ENCODE data around the gene CUX1.
"Not testable (repeated sequence)": the region's sequence is repeated elsewhere in the genome, so short reads cannot be mapped to it uniquely, and the experiment has no call there.

CUX1 gene

GRCh38 chr7:101817471-101818286 is at the start of gene CUX1:
TSS of gene CUX1 (plus strand) at chr7:101817626. CDS start at chr7:101817640, 14 bp downstream.
- in situ Hi-C loops (cut with MboI; ENCODE audit: low sequenced_read_pairs): no loop called here

GRCh38 chr7:101768280-101768679 is 49.1 kb upstream of the CUX1 start:
- in situ Hi-C loops (cut with MboI; ENCODE audit: low sequenced_read_pairs): no loop called here

- in situ Hi-C loops (cut with MboI; ENCODE audit: low sequenced_read_pairs): no loop called here
These were observed 47.0 kb upstream of the CUX1 start for GRCh38 chr7:101770466-101770865.

DNA sequence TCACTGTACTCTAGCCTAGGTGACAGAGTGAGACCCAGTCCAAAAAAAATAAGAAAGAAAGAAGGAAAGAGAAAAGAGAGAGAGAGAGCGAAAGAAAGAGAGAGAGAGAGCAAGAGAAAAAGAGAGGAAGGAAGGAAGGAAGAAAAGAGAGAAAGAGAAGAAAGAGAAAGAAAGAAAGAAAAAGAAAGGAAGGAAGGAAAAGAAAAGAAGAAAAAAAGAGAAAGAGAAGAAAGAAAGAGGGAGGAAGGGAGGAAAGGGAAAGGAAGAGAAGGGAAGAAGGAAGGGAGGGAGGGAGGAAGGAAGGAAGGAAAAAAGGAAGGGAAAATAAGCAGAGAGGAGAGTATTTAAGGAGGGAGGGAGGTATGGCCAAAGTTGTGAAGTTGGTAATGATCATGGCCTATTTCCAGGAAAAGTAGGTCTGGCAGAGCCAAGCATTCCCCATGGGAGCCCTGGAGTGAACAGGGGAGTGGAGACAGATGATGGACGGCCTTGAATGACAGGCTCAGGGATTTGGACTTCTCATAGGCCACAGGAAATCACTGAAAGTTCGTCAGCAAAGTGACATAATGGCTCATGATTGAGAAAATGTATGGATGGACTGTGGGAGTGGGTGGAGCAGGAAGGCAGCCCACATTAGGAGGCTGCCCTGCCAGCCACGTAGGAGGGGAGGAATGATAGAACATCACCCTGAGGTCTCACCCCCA is 44.8 kb upstream of the CUX1 start:
- in situ Hi-C loops (cut with MboI; ENCODE audit: low sequenced_read_pairs): no loop called here

- in situ Hi-C loops (cut with MboI; ENCODE audit: low sequenced_read_pairs): no loop called here
These were observed 42.2 kb upstream of the CUX1 start for GRCh38 chr7:101775181-101775580.

GRCh38 chr7:101778026-101778580 is 39.3 kb upstream of the CUX1 start:
- in situ Hi-C loops (cut with MboI; ENCODE audit: low sequenced_read_pairs): no loop called here

- in situ Hi-C loops (cut with MboI; ENCODE audit: low sequenced_read_pairs): no loop called here
These were observed 38.2 kb upstream of the CUX1 start for GRCh38 chr7:101779267-101779666.

GRCh38 chr7:101780281-101780680 is 37.1 kb upstream of the CUX1 start:
- in situ Hi-C loops (cut with MboI; ENCODE audit: low sequenced_read_pairs): no loop called here

GRCh38 chr7:101781439-101781838 is 36.0 kb upstream of the CUX1 start:
- in situ Hi-C loops (cut with MboI; ENCODE audit: low sequenced_read_pairs): no loop called here

GRCh38 chr7:101782476-101782875 is 35.0 kb upstream of the CUX1 start:
- in situ Hi-C loops (cut with MboI; ENCODE audit: low sequenced_read_pairs): no loop called here

- in situ Hi-C loops (cut with MboI; ENCODE audit: low sequenced_read_pairs): no loop called here
These were observed 34.5 kb upstream of the CUX1 start for GRCh38 chr7:101782896-101783295.

GRCh38 chr7:101783381-101784181 is 33.8 kb upstream of the CUX1 start:
- in situ Hi-C loops (cut with MboI; ENCODE audit: low sequenced_read_pairs): no loop called here

DNA sequence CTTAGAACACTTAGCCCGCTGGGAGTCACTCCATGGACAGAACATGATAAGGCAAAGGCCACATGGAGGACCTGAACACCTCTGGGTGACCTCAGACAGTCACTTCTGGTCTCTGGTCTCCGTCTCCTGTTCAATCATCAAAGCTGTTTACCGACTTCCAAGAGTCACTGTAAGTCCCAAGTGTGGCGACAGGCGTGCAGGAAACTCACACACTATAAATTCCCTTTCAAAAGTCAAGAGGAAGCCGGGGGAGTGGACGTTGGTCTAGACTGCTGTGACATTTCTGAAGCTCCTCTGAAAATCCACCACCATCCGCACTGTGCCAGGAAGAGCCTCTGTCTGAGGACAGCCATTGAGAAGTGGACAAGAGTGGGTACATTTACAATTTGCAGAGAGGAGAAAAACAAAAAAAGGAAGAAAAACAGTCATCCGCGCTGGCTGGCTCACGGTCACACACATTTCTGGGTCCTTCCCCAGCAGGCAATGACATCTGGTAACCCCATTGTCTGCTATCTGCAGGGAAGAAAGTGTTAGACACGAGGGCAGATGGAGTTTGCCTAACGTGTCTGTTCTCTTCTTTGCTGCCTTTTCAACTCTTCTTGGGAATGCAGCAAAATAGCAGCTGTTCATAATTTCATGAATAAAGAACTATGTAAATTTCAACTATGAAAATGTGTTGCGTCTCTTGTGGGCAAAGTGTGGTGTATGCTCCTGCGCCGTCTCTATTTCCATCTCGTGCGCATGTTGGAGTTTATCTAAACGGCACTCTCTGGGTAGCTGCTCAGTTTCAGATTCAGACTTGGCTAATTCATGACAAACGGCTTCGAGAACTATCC is 32.9 kb upstream of the CUX1 start:
- in situ Hi-C loops (cut with MboI; ENCODE audit: low sequenced_read_pairs): no loop called here

- in situ Hi-C loops (cut with MboI; ENCODE audit: low sequenced_read_pairs): no loop called here
These were observed 29.6 kb upstream of the CUX1 start for GRCh38 chr7:101787864-101788263.

GRCh38 chr7:101788517-101788916 is 28.9 kb upstream of the CUX1 start:
- in situ Hi-C loops (cut with MboI; ENCODE audit: low sequenced_read_pairs): no loop called here

GRCh38 chr7:101790566-101791293 is 26.7 kb upstream of the CUX1 start:
- in situ Hi-C loops (cut with MboI; ENCODE audit: low sequenced_read_pairs): no loop called here

GRCh38 chr7:101792051-101792681 is 25.3 kb upstream of the CUX1 start:
- in situ Hi-C loops (cut with MboI; ENCODE audit: low sequenced_read_pairs): no loop called here

- in situ Hi-C loops (cut with MboI; ENCODE audit: low sequenced_read_pairs): not testable (repeated sequence)
These were observed 24.7 kb upstream of the CUX1 start for GRCh38 chr7:101792682-101793071.

DNA sequence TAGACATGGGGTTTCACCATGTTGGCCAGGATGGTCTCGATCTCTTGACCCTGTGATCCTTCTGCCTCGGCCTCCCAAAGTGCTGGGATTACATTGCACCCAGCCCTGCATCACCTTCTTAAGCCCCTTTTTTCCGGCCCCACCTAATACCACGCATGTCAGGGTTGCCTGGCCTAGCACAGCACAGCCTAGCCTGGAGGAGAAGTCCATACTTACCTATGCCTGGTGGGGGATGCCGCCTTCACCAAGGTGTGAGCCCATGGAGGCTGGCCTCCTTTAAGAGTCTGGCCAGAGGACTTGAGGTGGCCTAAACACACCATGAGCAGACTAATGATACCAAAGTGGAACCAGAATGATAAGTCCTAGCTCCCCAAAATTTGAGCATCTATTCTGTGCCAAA is 22.0 kb upstream of the CUX1 start:
- in situ Hi-C loops (cut with MboI; ENCODE audit: low sequenced_read_pairs): no loop called here
